Endodermal cell (in vitro differentiated cells): Measurements from ENCODE around the gene HTN3. TPM values are rescaled to one million over a fixed set of nuclear protein-coding genes. Genes with fewer than 3 reads are reported as not detected.

Experiments used
- DNase-seq: peaks from one replicate; pipeline ENCODE4 v3.0.0-alpha.2; 2017
- H3K27ac ChIP-seq: 2 replicates; pipeline ENCODE4 v1.5.1; 2013; ENCODE audit warnings: mild to moderate bottlenecking, low read depth, low read length, moderate library complexity
- H3K27me3 ChIP-seq: 2 replicates; pipeline ENCODE4 v1.6.1; 2013; ENCODE audit warnings: mild to moderate bottlenecking, low read length, moderate library complexity; ENCODE audit not compliant: insufficient read depth, control insufficient read depth, poor library complexity, severe bottlenecking
- H3K36me3 ChIP-seq: 2 replicates; pipeline ENCODE4 v1.7.0; 2013; ENCODE audit warnings: mild to moderate bottlenecking, low read length, moderate library complexity; ENCODE audit not compliant: control insufficient read depth, insufficient read depth
- H3K4me1 ChIP-seq: one replicate; pipeline ENCODE4 v1.7.0; 2013; ENCODE audit warnings: low read length; ENCODE audit not compliant: control insufficient read depth, insufficient read depth
- H3K4me3 ChIP-seq: 2 replicates; pipeline ENCODE4 v1.5.1; 2013; ENCODE audit warnings: mild to moderate bottlenecking, low read length, moderate library complexity
- H3K9ac ChIP-seq: 2 replicates; pipeline ENCODE4 v1.6.1; 2013; ENCODE audit warnings: mild to moderate bottlenecking, low read length, moderate library complexity; ENCODE audit not compliant: poor library complexity, severe bottlenecking; ENCODE audit errors: extremely low read depth
- H3K9me3 ChIP-seq: 2 replicates; pipeline ENCODE4 v1.6.1; 2013; ENCODE audit warnings: mild to moderate bottlenecking, low read length, moderate library complexity; ENCODE audit not compliant: control insufficient read depth
- H3K27ac Mint-ChIP-seq: 2 replicates; pipeline ENCODE4 v1.8.0; 2020; ENCODE audit warnings: mixed read lengths
- H3K27me3 Mint-ChIP-seq: 2 replicates; pipeline ENCODE4 v1.8.0; 2021; ENCODE audit warnings: mild to moderate bottlenecking, mixed read lengths; ENCODE audit not compliant: insufficient read depth
- H3K36me3 Mint-ChIP-seq: 2 replicates; pipeline ENCODE4 v1.8.0; 2020; ENCODE audit warnings: low read depth, mixed read lengths
- H3K4me1 Mint-ChIP-seq: 2 replicates; pipeline ENCODE4 v1.8.0; 2020; ENCODE audit warnings: mixed read lengths
- H3K4me3 Mint-ChIP-seq: 2 replicates; pipeline ENCODE4 v1.8.0; 2020; ENCODE audit warnings: mild to moderate bottlenecking, moderate library complexity, mixed read lengths
- H3K9me3 Mint-ChIP-seq: 2 replicates; pipeline ENCODE4 v1.8.0; 2020; ENCODE audit warnings: mild to moderate bottlenecking, mixed read lengths
- CTCF ChIP-seq: fragments of 200-600 bp; sonication (generic); conservative IDR thresholded peaks from 2 replicates; pipeline ENCODE4 v1.5.0; 2021; ENCODE audit warnings: antibody characterized with exemption, mild to moderate bottlenecking
- WGBS, 2 experiments: methylation state at CpG; one replicate each; pipeline versions ENCODE4 v1.1.5 to v1.1.7; 2013; ENCODE audit warnings: missing lambda C conversion rate in 2 of 2, mixed read lengths in 1 of 2; ENCODE audit not compliant: insufficient coverage in 1 of 2, insufficient read length in 1 of 2; 5-methylcytosine and 5-hydroxymethylcytosine counted together
- total RNA-seq, 2 donors: library from RNA; stranded (reverse); fragmentation: NEBNext Ultra II Directional in 1 of 2; extraction: Animal tissue kit (Norgen Biotek cat#: 25700) in 1 of 2; gene quantifications; 2 replicates in 1 of 2; 3 replicates in 1 of 2; pipeline ENCODE4 v1.2.1, GENCODE V29; 2021

HTN3 gene
- total RNA-seq, 2 donors from 2014 or later, result not detected

- 77 to 94% methylated on average over 2 to 4 of the region's 5 CpGs for WGBS, 2 experiments
These were observed 33.5 kb upstream of the HTN3 start for GRCh38 chr4:69994782-69995181.

GRCh38 chr4:69995526-69996016, 32.7 kb upstream of the HTN3 start, which contains the start of gene STATH:
TSS of gene STATH (plus strand) at chr4:69995966. CDS start at chr4:69998438, 2,472 bp downstream.
- Mint-ChIP-seq H3K4me1 (peaks cover 14% of the 10 kb centered on the region), H3K4me3 (no peak within 1 kb of the TSS), H3K27me3 (no peaks in the 10 kb centered on the region), H3K36me3 (no peaks in the 10 kb centered on the region), H3K9me3 (no peaks in the 10 kb centered on the region), H3K27ac (no peak within 1 kb of the TSS)
- Histone ChIP-seq H3K9me3 (no peaks in the 10 kb centered on the region), H3K36me3 (no peaks in the 10 kb centered on the region), H3K4me1 (no peaks in the 10 kb centered on the region), H3K4me3 (no peak within 1 kb of the TSS), H3K27me3 (no peaks in the 10 kb centered on the region), H3K9ac (no peak within 1 kb of the TSS), H3K27ac (no peak within 1 kb of the TSS)
- WGBS, 2 experiments, result 94 to 100% methylated on average over 1 to 3 of the region's 3 CpGs
- DNase-seq, result no peak
- TF ChIP-seq CTCF, result no peak

More at GRCh38 chr4:69994782-69995181, 33.5 kb upstream of the HTN3 start:
- Histone ChIP-seq H3K9ac (no peak overlapping the region), H3K4me1 (no peaks in the 10 kb centered on the region), H3K27me3 (no peaks in the 10 kb centered on the region), H3K9me3 (no peaks in the 10 kb centered on the region), H3K36me3 (no peaks in the 10 kb centered on the region), H3K27ac (no peak overlapping the region), H3K4me3 (no peak overlapping the region)
- DNase-seq, result no peak
- no peak for TF ChIP-seq CTCF
- Mint-ChIP-seq H3K4me3 (no peak overlapping the region), H3K36me3 (no peaks in the 10 kb centered on the region), H3K9me3 (no peaks in the 10 kb centered on the region), H3K4me1 (peaks cover 14% of the 10 kb centered on the region), H3K27ac (no peak overlapping the region), H3K27me3 (no peaks in the 10 kb centered on the region)

GRCh38 chr4:69999420-69999819, 28.8 kb upstream of the HTN3 start:
- H3K4me3 ChIP-seq, result no peak overlapping the region
- no peak overlapping the region for H3K9ac ChIP-seq
- Mint-ChIP-seq H3K9me3 (no peaks in the 10 kb centered on the region), H3K27ac (no peak overlapping the region), H3K36me3 (no peaks in the 10 kb centered on the region), H3K4me3 (no peak overlapping the region), H3K4me1 (peaks cover 6% of the 10 kb centered on the region), H3K27me3 (no peaks in the 10 kb centered on the region)
- TF ChIP-seq CTCF, result no peak
- H3K27ac ChIP-seq, result no peak overlapping the region
- H3K27me3 ChIP-seq, result no peaks in the 10 kb centered on the region
- DNase-seq, result no peak
- WGBS, 2 experiments, result 93 to 100% methylated on average over 1 to 3 of the region's 3 CpGs
- H3K9me3 ChIP-seq, result no peaks in the 10 kb centered on the region
- H3K36me3 ChIP-seq, result no peaks in the 10 kb centered on the region
- no peaks in the 10 kb centered on the region for H3K4me1 ChIP-seq
